Mesenteric fat pad (tissue), 1 donor: ENCODE data around the gene SPTSSA. TPM values are rescaled to one million over a fixed set of nuclear protein-coding genes. Genes with fewer than 3 reads are reported as not detected.

Experiments
- DNase-seq: peaks from one replicate; pipeline ENCODE4 v3.0.0-alpha.2; 2020; ENCODE audit warnings: low spot score
- total RNA-seq: library from RNA; stranded (reverse); fragmentation: NEBNext Ultra II Directional; extraction: Animal tissue kit (Norgen Biotek cat#: 25700); gene quantifications from one replicate; pipeline ENCODE4 v1.2.1, GENCODE V29; 2021
- donor health status: DM: yes; HTN: yes; CAD: no.

SPTSSA gene
- total RNA-seq, 1 donor from 2014 or later: 18.5 TPM

- peak; percentile 57 for DNase-seq
Observed at GRCh38 chr14:34472706-34473279, 10.8 kb upstream of the SPTSSA start.

- DNase-seq: peak; percentile 35
Observed at GRCh38 chr14:34470319-34470718, 8.3 kb upstream of the SPTSSA start.

DNA sequence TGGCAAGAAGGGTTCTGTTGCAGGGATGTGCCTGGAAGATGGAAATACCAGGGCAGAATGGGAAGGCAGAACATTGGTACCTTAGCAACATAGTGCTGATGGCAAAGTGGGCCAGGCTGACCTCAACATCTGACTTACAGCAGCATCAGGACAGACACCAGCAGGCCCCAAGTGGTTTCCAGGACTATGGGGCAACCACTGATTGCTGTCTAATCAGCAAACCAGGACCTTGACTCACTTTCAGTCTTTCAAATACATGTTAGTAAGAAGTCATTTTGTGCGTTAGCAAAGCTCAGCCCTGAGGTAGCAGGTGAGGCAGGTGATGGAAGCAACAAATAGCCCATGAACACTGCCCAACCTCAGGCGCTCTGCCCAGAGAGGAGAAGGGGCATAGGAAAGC is 4.7 kb upstream of the SPTSSA start:
- DNase-seq: peak; percentile 30

DNA sequence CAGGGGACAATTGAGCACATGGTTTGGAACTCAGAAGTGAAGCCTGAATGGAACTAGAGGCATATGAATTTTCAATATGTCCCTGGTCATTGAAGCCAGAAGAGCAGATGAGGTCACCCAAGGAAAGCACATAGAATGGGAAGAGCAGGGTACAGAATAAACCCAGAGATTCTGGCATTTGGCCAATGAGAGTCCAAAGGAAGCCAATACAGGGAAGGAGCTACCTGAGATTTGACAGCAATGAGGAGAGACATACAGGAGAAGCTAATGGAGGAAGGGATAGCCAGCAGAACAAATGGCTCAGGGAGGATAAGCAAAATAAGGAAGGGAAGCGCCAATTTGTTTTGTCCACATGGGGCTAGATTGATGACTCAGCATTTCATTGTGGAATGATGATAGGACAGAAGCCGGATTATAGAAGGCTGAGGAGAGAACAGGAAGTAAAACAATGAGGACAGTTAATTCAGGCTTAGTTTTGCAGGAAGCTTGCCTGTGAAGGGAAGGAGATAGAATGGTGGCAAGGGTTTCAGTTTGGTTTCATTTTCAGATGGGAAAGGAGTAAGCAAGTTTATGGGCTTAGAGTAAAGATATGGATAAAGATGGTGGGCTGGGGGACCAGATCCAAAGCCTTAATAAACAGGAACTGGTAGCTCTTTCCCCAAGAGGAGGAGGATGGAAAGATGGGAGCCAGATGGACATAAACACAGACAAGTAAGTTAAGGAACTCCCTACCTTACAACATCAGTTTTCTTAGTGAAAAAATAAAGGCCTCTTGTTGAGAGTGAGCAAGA is 3.2 kb upstream of the SPTSSA start:
- DNase-seq: no peak

DNA sequence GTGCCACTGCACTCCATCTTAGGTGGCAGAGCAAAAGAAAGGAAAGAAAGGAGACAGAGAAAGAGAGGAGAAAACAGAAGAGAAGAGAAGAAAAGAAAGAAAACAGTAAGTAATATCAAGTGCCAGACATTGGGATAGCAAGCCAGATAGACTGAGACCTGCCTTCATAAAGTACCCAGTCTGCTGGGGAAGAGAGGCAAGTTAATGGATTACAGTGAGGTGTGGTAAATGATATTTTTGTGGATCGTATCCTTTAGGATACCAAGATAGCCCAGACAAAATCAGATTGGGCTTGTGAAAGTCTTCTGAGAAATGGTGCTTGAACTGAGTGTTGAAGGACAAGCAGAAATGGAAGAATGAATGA is 1.5 kb upstream of the SPTSSA start:
- no peak for DNase-seq

GRCh38 chr14:34461334-34462131 is 507 bp downstream of the SPTSSA start:
- DNase-seq: no peak

- no peak for DNase-seq
Observed at GRCh38 chr14:34460841-34461240, 1.2 kb downstream of the SPTSSA start.

DNA sequence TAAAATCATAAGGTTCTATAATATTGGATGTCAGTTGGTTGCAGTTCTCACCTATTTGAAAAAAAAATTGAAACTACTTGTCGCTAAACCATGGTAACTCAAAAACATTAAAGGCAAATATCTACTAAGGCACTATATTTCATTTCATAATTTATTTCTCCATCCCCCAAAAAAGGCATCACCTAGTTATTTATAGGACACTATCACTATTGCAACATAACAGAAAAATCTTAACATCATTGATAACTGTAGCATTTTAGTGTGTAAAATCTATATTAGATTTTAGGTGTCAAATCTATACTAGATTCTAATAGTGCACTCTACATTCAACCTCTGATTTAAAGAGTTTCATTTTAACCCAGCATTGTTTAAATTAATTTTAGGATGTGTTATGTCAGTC is 1.7 kb downstream of the SPTSSA start:
- DNase-seq: no peak

DNA sequence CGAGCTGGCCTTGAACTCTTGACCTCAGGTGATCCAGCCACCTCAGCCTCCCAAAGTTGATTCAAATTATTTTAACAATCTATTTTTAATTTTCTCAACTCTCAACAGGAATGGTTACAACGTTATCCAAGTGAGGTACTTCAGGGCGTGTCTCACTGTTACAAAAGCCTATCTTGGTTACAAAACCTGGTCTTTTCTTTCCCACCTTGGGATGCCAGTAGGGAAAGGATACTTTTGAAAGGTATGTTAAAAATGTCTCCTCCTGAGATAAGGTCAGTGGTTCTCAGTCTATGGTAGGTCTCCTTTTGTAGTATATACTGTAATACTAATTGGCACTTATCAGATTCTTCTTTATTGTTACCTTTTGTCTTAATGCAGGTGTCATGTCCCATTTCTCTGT is 4.9 kb downstream of the SPTSSA start:
- no peak for DNase-seq

DNA sequence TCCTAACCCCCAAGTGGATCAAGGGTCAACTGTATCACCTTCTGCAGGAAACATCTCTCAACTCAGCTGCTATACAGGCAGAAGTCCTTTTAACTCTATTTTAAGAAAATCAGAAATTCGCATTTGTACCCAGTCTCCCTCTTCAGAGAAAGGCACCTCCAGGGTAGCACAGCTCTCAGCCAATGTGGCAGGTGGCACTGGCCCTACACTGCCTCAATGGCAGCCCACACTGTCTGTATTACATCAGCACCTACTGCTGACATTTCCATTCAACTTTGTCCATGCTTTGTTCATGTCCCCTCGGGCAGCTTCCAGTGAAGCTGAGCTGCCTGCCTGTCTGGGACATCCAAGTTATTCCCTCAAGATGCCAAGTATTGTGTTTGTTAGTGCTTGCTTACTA is 8.8 kb downstream of the SPTSSA start:
- DNase-seq: no peak

- DNase-seq: no peak
Observed at GRCh38 chr14:34452258-34452822, 9.7 kb downstream of the SPTSSA start.

GRCh38 chr14:34450958-34451357 is 11.1 kb downstream of the SPTSSA start:
- DNase-seq: no peak

DNA sequence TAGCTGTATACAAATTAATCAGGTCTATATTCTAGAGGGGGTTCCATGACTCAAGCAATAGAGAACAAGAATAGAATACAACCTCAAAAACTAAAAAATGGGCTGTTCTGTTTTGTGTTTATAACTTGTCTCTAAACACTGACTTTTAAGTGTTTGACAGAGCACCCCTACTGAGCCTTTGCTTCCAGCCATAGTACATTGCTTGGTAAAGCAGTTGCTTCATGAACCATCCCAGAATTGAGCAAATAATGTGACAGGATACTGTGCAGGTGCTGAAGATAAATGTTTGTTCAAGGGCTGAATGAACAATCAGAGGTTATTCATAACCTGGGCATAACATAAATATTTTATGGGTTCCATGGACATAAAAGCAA is 11.5 kb downstream of the SPTSSA start:
- DNase-seq: no peak

GRCh38 chr14:34449819-34450541 is 12.1 kb downstream of the SPTSSA start:
- no peak for DNase-seq

GRCh38 chr14:34439090-34439489 is 22.9 kb downstream of the SPTSSA start:
- DNase-seq: no peak

GRCh38 chr14:34438438-34438837 is 23.6 kb downstream of the SPTSSA start:
- no peak for DNase-seq

- DNase-seq: no peak
Observed at GRCh38 chr14:34437729-34438080, 24.3 kb downstream of the SPTSSA start.

GRCh38 chr14:34436960-34437728 is 24.9 kb downstream of the SPTSSA start:
- DNase-seq: no peak

DNA sequence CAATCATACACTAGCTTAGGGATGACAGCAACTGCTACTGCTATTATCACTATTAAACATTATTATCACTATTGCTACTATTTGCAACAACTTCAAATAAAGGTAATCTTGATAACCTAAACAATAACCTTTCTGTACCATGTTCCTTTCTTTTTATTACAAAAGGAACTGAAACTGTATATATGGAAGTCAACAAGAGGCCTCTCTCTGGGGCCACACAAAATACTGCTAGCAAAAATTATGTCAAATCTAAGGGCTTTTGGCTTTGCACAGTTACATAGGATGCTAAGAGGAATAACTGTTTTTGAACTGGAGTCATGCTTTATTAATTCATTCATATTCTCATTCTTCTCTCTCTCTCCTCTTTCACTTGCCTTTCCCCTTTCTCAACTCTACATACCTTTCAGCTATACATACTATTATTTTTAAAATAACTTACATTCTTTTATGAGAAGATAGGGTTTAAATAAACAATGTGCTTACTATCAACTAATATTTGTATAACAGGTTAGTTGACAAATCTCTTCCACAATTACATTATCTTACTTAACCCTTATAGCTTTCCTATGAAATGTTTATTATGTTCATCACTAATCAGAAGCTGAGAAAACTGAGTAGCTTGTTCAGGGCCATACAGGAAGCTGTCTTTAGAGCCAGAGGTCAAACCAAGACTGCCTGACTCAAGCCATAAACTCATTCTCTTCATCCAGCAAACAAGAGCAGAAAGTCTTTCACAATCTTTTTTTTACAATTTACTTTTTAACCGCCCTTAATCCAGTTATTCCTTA is 25.7 kb downstream of the SPTSSA start:
- no peak for DNase-seq

GRCh38 chr14:34433957-34434356 is 28.1 kb downstream of the SPTSSA start:
- DNase-seq: no peak
